GM23338 (cell line): ENCODE data around the gene GJC3.

ENCODE experiments used
- CREB1 ChIP-seq: fragments of 250-450 bp; sonication (Bioruptor Pico); IDR thresholded peaks from 2 replicates; pipeline ENCODE4 v1.5.0; 2020; ENCODE audit warnings: low read depth, mild to moderate bottlenecking, moderate library complexity
- ETS1 ChIP-seq: IDR thresholded peaks from 2 replicates; pipeline ENCODE4 v1.6.1; 2016; ENCODE audit warnings: antibody characterized with exemption
- EZH2 ChIP-seq: fragments of 200-600 bp; sonication (generic); IDR thresholded peaks from one replicate; pipeline ENCODE4 v1.8.0; 2017; ENCODE audit warnings: antibody characterized with exemption, mild to moderate bottlenecking, low read depth; ENCODE audit not compliant: unreplicated experiment
- EZH2phosphoT487 ChIP-seq: fragments of 200-600 bp; sonication (generic); IDR thresholded peaks from one replicate; pipeline ENCODE4 v1.8.1; 2018; ENCODE audit warnings: antibody characterized with exemption; ENCODE audit not compliant: unreplicated experiment
- JUNB ChIP-seq: IDR thresholded peaks from one replicate; pipeline ENCODE4 v1.6.1; 2016; ENCODE audit warnings: antibody characterized with exemption; ENCODE audit not compliant: unreplicated experiment
- NANOG ChIP-seq: IDR thresholded peaks from 2 replicates; pipeline ENCODE4 v1.6.1; 2016; ENCODE audit warnings: antibody characterized with exemption, borderline replicate concordance
- POLR2AphosphoS5 ChIP-seq: IDR thresholded peaks from 2 replicates; pipeline ENCODE4 v1.6.1; 2016; ENCODE audit warnings: antibody characterized with exemption, low read depth
- REST ChIP-seq: IDR thresholded peaks from one replicate; pipeline ENCODE4 v1.6.1; 2018; ENCODE audit warnings: antibody characterized with exemption; ENCODE audit not compliant: unreplicated experiment
- STAT1 ChIP-seq: IDR thresholded peaks from one replicate; pipeline ENCODE4 v1.6.1; 2016; ENCODE audit warnings: antibody characterized with exemption; ENCODE audit not compliant: unreplicated experiment
- ZNF114 ChIP-seq: fragments of 250-450 bp; sonication (Bioruptor Pico); IDR thresholded peaks from 2 replicates; pipeline ENCODE4 v1.5.0; 2020; ENCODE audit warnings: mild to moderate bottlenecking, moderate library complexity
- ZNF331 ChIP-seq: fragments of 250-450 bp; sonication (Bioruptor Pico); IDR thresholded peaks from 2 replicates; pipeline ENCODE4 v1.5.0; 2020; ENCODE audit warnings: low read depth, mild to moderate bottlenecking, moderate library complexity
- ZNF462 ChIP-seq: fragments of 250-450 bp; sonication (Bioruptor Pico); IDR thresholded peaks from 2 replicates; pipeline ENCODE4 v1.5.0; 2020; ENCODE audit warnings: mild to moderate bottlenecking, moderate library complexity
- TF ChIP-seq, protein P1 (sequence below), 2 experiments: fragments of 200-600 bp in 1 of 2; sonication (generic) in 1 of 2; conservative IDR thresholded peaks; 2 replicates each; pipeline versions ENCODE4 v1.5.1 to v1.6.1; 2016 to 2017; ENCODE audit warnings: antibody characterized with exemption in 2 of 2, low read depth in 2 of 2, mild to moderate bottlenecking in 2 of 2, moderate library complexity in 1 of 2

- TF ChIP-seq EZH2phosphoT487 (no peak), JUNB (no peak), EZH2 (no peak), POLR2AphosphoS5 (no peak), CREB1 (CRISPR knock-in tag) (no peak), ZNF462 (no peak), REST (no peak), STAT1 (no peak), ETS1 (no peak), ZNF114 (no peak), ZNF331 (no peak), NANOG (no peak)
- TF ChIP-seq, protein P1, sequence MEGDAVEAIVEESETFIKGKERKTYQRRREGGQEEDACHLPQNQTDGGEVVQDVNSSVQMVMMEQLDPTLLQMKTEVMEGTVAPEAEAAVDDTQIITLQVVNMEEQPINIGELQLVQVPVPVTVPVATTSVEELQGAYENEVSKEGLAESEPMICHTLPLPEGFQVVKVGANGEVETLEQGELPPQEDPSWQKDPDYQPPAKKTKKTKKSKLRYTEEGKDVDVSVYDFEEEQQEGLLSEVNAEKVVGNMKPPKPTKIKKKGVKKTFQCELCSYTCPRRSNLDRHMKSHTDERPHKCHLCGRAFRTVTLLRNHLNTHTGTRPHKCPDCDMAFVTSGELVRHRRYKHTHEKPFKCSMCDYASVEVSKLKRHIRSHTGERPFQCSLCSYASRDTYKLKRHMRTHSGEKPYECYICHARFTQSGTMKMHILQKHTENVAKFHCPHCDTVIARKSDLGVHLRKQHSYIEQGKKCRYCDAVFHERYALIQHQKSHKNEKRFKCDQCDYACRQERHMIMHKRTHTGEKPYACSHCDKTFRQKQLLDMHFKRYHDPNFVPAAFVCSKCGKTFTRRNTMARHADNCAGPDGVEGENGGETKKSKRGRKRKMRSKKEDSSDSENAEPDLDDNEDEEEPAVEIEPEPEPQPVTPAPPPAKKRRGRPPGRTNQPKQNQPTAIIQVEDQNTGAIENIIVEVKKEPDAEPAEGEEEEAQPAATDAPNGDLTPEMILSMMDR (conservative IDR thresholded peaks at IDR 0.05; ENCODE audit: low read depth in 2 of 2) = peak; percentile 59 to 62
These were observed 20.3 kb upstream of the GJC3 start for GRCh38 chr7:99949645-99950228.
